H9 (cell line): ENCODE results near the gene SOS1. TPM values are rescaled to one million over a fixed set of nuclear protein-coding genes. Genes with fewer than 3 reads are reported as not detected.

Experiments used
- DNase-seq: peaks from one replicate; pipeline ENCODE4 v3.0.0-alpha.2; 2017
- H2AFZ ChIP-seq: one replicate; pipeline ENCODE4 v1.6.1; 2013; ENCODE audit warnings: mild to moderate bottlenecking, low read length, control low read depth, moderate library complexity
- H2AK5ac ChIP-seq: 2 replicates; pipeline ENCODE4 v1.6.1; 2013; ENCODE audit warnings: low read length, control low read depth, mixed read lengths; ENCODE audit not compliant: insufficient read length
- H2BK120ac ChIP-seq: one replicate; pipeline ENCODE4 v1.6.1; 2013; ENCODE audit warnings: low read depth, mild to moderate bottlenecking, low read length, control low read depth, inconsistent platforms; ENCODE audit not compliant: poor library complexity, severe bottlenecking
- H2BK12ac ChIP-seq: 2 replicates; pipeline ENCODE4 v1.6.1; 2013; ENCODE audit warnings: low read length, control low read depth, mixed read lengths, low read depth; ENCODE audit not compliant: insufficient read length
- H2BK15ac ChIP-seq: 2 replicates; pipeline ENCODE4 v1.6.1; 2013; ENCODE audit warnings: low read depth, low read length, control low read depth
- H2BK20ac ChIP-seq: one replicate; pipeline ENCODE4 v1.6.1; 2013; ENCODE audit warnings: low read depth, mild to moderate bottlenecking, low read length, control low read depth, inconsistent platforms; ENCODE audit not compliant: poor library complexity, severe bottlenecking
- H2BK5ac ChIP-seq: 2 replicates; pipeline ENCODE4 v1.6.1; 2013; ENCODE audit warnings: low read length, control low read depth, mixed read lengths; ENCODE audit not compliant: insufficient read length
- H3K14ac ChIP-seq: 2 replicates; pipeline ENCODE4 v1.6.1; 2013; ENCODE audit warnings: low read length, control low read depth; ENCODE audit not compliant: insufficient read depth
- H3K18ac ChIP-seq: 2 replicates; pipeline ENCODE4 v1.6.1; 2013; ENCODE audit warnings: low read depth, mild to moderate bottlenecking, mixed read lengths, low read length, control low read depth; ENCODE audit not compliant: insufficient read length
- H3K23ac ChIP-seq: 2 replicates; pipeline ENCODE4 v1.6.1; 2013; ENCODE audit warnings: low read length, control low read depth, mixed read lengths, low read depth; ENCODE audit not compliant: insufficient read length
- H3K23me2 ChIP-seq: 2 replicates; pipeline ENCODE4 v1.6.1; 2013; ENCODE audit warnings: low read depth, mild to moderate bottlenecking, mixed read lengths, low read length, control low read depth; ENCODE audit not compliant: insufficient read length, poor library complexity, severe bottlenecking
- H3K27ac ChIP-seq: 2 replicates; pipeline ENCODE4 v1.5.1; 2013; ENCODE audit warnings: low read length, control low read depth, mixed read lengths, low read depth; ENCODE audit not compliant: insufficient read length
- H3K27me3 ChIP-seq: 2 replicates; pipeline ENCODE4 v1.6.1; 2013; ENCODE audit warnings: low read length, control low read depth, inconsistent platforms; ENCODE audit not compliant: insufficient read depth
- H3K4ac ChIP-seq: 2 replicates; pipeline ENCODE4 v1.6.1; 2013; ENCODE audit warnings: low read depth, mild to moderate bottlenecking, control low read depth, inconsistent platforms, low read length, moderate library complexity
- H3K4me1 ChIP-seq: 2 replicates; pipeline ENCODE4 v1.6.1; 2013; ENCODE audit warnings: low read length, control low read depth, inconsistent platforms; ENCODE audit not compliant: insufficient read depth
- H3K4me2 ChIP-seq: 2 replicates; pipeline ENCODE4 v1.6.1; 2013; ENCODE audit warnings: low read length, control low read depth, mixed read lengths; ENCODE audit not compliant: insufficient read length, insufficient read depth
- H3K56ac ChIP-seq: 2 replicates; pipeline ENCODE4 v1.6.1; 2013; ENCODE audit warnings: low read depth, mild to moderate bottlenecking, mixed read lengths, low read length, control low read depth; ENCODE audit not compliant: insufficient read length
- H3K79me1 ChIP-seq: 2 replicates; pipeline ENCODE4 v1.6.1; 2013; ENCODE audit warnings: low read depth, mild to moderate bottlenecking, moderate library complexity, low read length, control low read depth, inconsistent platforms; ENCODE audit not compliant: insufficient read depth, poor library complexity, severe bottlenecking
- H3K79me2 ChIP-seq: 2 replicates; pipeline ENCODE4 v1.6.1; 2013; ENCODE audit warnings: low read length, control low read depth, inconsistent platforms; ENCODE audit not compliant: insufficient read depth
- H3K9ac ChIP-seq: 2 replicates; pipeline ENCODE4 v1.6.1; 2013; ENCODE audit warnings: low read length, control low read depth, mixed read lengths; ENCODE audit not compliant: insufficient read length; ENCODE audit errors: extremely low read depth
- H3K9me3 ChIP-seq: one replicate; pipeline ENCODE4 v1.6.1; 2013; ENCODE audit warnings: low read depth, low read length, inconsistent platforms; ENCODE audit not compliant: control insufficient read depth
- H3T11ph ChIP-seq: one replicate; pipeline ENCODE4 v1.6.1; 2013; ENCODE audit warnings: mild to moderate bottlenecking, low read length, control low read depth, inconsistent platforms
- H4K20me1 ChIP-seq: one replicate; pipeline ENCODE4 v1.6.1; 2013; ENCODE audit not compliant: control insufficient read depth, insufficient read length, insufficient read depth
- H4K5ac ChIP-seq: 2 replicates; pipeline ENCODE4 v1.6.1; 2013; ENCODE audit warnings: low read depth, mild to moderate bottlenecking, mixed read lengths, low read length, control low read depth; ENCODE audit not compliant: insufficient read length
- H4K8ac ChIP-seq: replicated peaks from 2 replicates; pipeline ENCODE4 v1.6.1; 2013; ENCODE audit warnings: low read length, control low read depth, mixed read lengths, low read depth; ENCODE audit not compliant: insufficient read length
- H4K91ac ChIP-seq: 2 replicates; pipeline ENCODE4 v1.6.1; 2013; ENCODE audit warnings: low read depth, mild to moderate bottlenecking, moderate library complexity, mixed read lengths, low read length, control low read depth; ENCODE audit not compliant: insufficient read length
- H3K27ac Mint-ChIP-seq, 3 experiments: 2 replicates in 2 of 3; 3 replicates in 1 of 3; pipeline ENCODE4 v1.8.0; 2020 to 2021; ENCODE audit warnings: mixed read lengths in 3 of 3, mild to moderate bottlenecking in 1 of 3, moderate library complexity in 1 of 3
- H3K27me3 Mint-ChIP-seq: 2 replicates; pipeline ENCODE4 v1.8.0; 2021; ENCODE audit warnings: low read depth, mild to moderate bottlenecking, moderate library complexity, mixed read lengths
- H3K36me3 Mint-ChIP-seq, 3 experiments: 2 replicates in 2 of 3; 3 replicates in 1 of 3; pipeline ENCODE4 v1.8.0; 2020 to 2021; ENCODE audit warnings: low read depth in 3 of 3, mixed read lengths in 3 of 3; ENCODE audit not compliant: insufficient read depth in 1 of 3
- H3K4me1 Mint-ChIP-seq, 2 experiments: 2 replicates each; pipeline ENCODE4 v1.8.0; 2020; ENCODE audit warnings: mixed read lengths in 2 of 2
- H3K4me3 Mint-ChIP-seq, 2 experiments: 2 replicates in 1 of 2; 3 replicates in 1 of 2; pipeline ENCODE4 v1.8.0; 2020 to 2021; ENCODE audit warnings: mild to moderate bottlenecking in 2 of 2, mixed read lengths in 2 of 2, moderate library complexity in 1 of 2
- H3K9me3 Mint-ChIP-seq, 2 experiments: 2 replicates in 1 of 2; 3 replicates in 1 of 2; pipeline ENCODE4 v1.8.0; 2020; ENCODE audit warnings: mild to moderate bottlenecking in 2 of 2, mixed read lengths in 2 of 2, moderate library complexity in 1 of 2
- CTCF ChIP-seq: fragments of 200-600 bp; sonication (generic); conservative IDR thresholded peaks from 3 replicates; pipeline ENCODE4 v1.8.0; 2021; ENCODE audit warnings: antibody characterized with exemption, mild to moderate bottlenecking
- WGBS: extraction: QIAGEN DNeasy Blood & Tissue Kit; methylation state at CpG from one replicate; pipeline ENCODE4 v1.1.7; 2013; ENCODE audit warnings: missing lambda C conversion rate, low lambda C conversion rate, mixed read lengths; ENCODE audit not compliant: insufficient read length; ENCODE audit errors: extremely low coverage; 5-methylcytosine and 5-hydroxymethylcytosine counted together
- total RNA-seq: library from RNA; stranded (reverse); gene quantifications from 2 replicates; pipeline ENCODE4 v1.2.1, GENCODE V29; 2021

The SOS1 gene
- total RNA-seq, 1 experiment from 2014 or later = 35.8 TPM

DNA sequence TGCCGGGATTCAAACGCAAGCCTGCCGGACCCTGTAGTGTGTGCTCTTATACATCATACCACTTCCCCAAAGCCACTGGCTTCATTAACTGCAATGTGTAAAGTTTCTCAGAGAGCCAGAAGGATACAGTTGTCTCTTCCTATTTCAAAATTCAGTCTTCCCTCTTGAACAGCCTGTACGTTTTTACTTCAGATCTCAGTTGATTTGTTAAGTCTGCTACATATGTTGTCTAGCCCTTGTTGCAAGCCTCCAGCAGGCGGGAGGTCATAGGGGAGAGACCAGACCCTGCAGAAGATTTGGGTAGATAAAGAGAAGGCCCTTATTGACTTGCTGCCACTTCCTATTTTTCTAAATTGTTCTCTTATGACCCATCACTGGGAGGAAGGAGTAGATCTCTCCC, 174.9 kb downstream of the SOS1 start:
- H3K27me3 Mint-ChIP-seq = no peaks in the 10 kb centered on the region
- no CpG with 5 or more reads among the region's 5 CpGs for WGBS
- H3K36me3 Mint-ChIP-seq = no peaks in the 10 kb centered on the region
- Histone ChIP-seq H2BK12ac (no peak overlapping the region), H3K27me3 (no peaks in the 10 kb centered on the region), H3K9ac (no peak overlapping the region), H2BK20ac (no peak overlapping the region), H3K56ac (no peak overlapping the region), H3K18ac (no peak overlapping the region), H3K79me1 (no peaks in the 10 kb centered on the region), H3K79me2 (no peaks in the 10 kb centered on the region), H3T11ph (no peak overlapping the region), H4K8ac (no peak overlapping the region), H3K4me1 (peaks cover 5% of the 10 kb centered on the region), H4K20me1 (no peaks in the 10 kb centered on the region), H3K23me2 (no peaks in the 10 kb centered on the region), H3K9me3 (no peaks in the 10 kb centered on the region), H2BK120ac (no peak overlapping the region), H3K4me2 (no peak overlapping the region), H4K5ac (no peak overlapping the region), H3K27ac (no peak overlapping the region), H3K4ac (no peak overlapping the region), H2BK15ac (no peak overlapping the region), H3K23ac (no peak overlapping the region), H3K14ac (no peak overlapping the region), H2AFZ (no peak overlapping the region), H4K91ac (no peak overlapping the region), H2BK5ac (no peak overlapping the region), H2AK5ac (no peak overlapping the region)
- peaks cover 26 to 33% of the 10 kb centered on the region in 2 experiments for H3K4me1 Mint-ChIP-seq
- H3K9me3 Mint-ChIP-seq = no peaks in the 10 kb centered on the region; a peak in 1 of 5 replicates
- no peak for DNase-seq
- no peak overlapping the region for H3K27ac Mint-ChIP-seq
- TF ChIP-seq CTCF = no peak
- H3K4me3 Mint-ChIP-seq = no peak overlapping the region
